Osteocyte (in vitro differentiated cells): ENCODE data around the gene ZNF516. TPM values are rescaled to one million over a fixed set of nuclear protein-coding genes. Genes with fewer than 3 reads are reported as not detected.

Experiments
- DNase-seq: peaks from one replicate; pipeline ENCODE4 v3.0.0; 2021; ENCODE audit warnings: mixed read lengths; ENCODE audit not compliant: unreplicated experiment; ENCODE audit errors: extremely low spot score
- H3K27ac Mint-ChIP-seq: one replicate; pipeline ENCODE4 v1.8.0; 2021; ENCODE audit warnings: mild to moderate bottlenecking, mixed read lengths; ENCODE audit not compliant: unreplicated experiment
- H3K27me3 Mint-ChIP-seq: one replicate; pipeline ENCODE4 v1.8.0; 2021; ENCODE audit warnings: mixed read lengths; ENCODE audit not compliant: unreplicated experiment
- H3K36me3 Mint-ChIP-seq: one replicate; pipeline ENCODE4 v1.8.0; 2021; ENCODE audit warnings: mixed read lengths; ENCODE audit not compliant: unreplicated experiment
- H3K4me1 Mint-ChIP-seq: one replicate; pipeline ENCODE4 v1.8.0; 2021; ENCODE audit warnings: mixed read lengths; ENCODE audit not compliant: unreplicated experiment
- H3K4me3 Mint-ChIP-seq: one replicate; pipeline ENCODE4 v1.8.0; 2021; ENCODE audit warnings: mild to moderate bottlenecking, moderate library complexity, mixed read lengths; ENCODE audit not compliant: unreplicated experiment
- H3K9me3 Mint-ChIP-seq: one replicate; pipeline ENCODE4 v1.8.0; 2021; ENCODE audit warnings: mixed read lengths; ENCODE audit not compliant: unreplicated experiment
- total RNA-seq: library from RNA; stranded (reverse); gene quantifications from 2 replicates; pipeline ENCODE4 v1.2.1, GENCODE V29; 2021
- TF ChIP-seq, protein P1 (sequence below): fragments of 200-600 bp; sonication (generic); IDR thresholded peaks from 2 replicates; pipeline ENCODE4 v1.5.0; 2021; ENCODE audit warnings: antibody characterized with exemption, mild to moderate bottlenecking, moderate library complexity

ZNF516 gene
- total RNA-seq, 1 donor from 2014 or later = 36.3 TPM

DNA sequence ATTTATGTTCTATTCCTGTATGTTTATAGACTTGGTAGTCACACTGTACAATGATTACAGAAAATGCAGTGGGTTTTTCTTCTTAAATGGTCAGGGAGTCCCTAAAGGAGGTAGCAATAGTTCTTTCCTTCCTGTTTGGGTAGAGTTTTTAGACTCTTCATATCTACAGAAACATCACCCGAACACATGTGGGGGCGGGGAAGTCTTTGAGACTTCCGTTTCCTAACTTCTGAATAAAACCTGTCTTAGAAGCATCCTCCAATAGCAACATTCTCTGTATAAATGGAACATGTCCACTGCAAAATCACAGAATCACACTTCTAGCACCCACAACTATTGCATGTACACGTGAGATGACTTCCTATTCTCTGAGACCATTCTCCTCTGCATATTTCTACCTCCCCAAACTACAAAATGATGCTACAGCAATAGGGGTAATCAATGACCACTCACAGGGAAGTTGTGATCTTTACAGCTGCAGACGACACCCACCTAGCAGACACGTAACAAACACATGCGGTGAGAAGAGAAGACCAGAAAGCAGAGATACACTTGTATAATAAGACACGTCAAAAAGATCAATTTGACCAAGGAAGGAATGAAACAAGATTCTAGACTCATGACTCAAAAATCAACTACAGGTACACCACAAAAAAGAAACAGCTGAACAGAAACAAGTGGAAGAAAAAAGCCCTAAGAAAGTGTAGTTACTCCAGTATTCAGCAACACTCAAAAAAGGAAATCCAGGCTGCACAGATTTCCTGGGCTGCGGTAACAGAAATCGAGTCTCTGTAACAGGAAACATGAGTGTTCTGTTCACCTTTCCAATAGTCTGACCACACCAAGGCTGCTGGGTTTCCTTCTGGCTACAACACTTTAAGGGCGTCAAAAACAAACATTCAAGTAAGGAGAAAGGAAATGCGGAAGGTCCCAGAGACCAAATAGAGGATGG, 120.4 kb downstream of the ZNF516 start:
- TF ChIP-seq, protein P1, sequence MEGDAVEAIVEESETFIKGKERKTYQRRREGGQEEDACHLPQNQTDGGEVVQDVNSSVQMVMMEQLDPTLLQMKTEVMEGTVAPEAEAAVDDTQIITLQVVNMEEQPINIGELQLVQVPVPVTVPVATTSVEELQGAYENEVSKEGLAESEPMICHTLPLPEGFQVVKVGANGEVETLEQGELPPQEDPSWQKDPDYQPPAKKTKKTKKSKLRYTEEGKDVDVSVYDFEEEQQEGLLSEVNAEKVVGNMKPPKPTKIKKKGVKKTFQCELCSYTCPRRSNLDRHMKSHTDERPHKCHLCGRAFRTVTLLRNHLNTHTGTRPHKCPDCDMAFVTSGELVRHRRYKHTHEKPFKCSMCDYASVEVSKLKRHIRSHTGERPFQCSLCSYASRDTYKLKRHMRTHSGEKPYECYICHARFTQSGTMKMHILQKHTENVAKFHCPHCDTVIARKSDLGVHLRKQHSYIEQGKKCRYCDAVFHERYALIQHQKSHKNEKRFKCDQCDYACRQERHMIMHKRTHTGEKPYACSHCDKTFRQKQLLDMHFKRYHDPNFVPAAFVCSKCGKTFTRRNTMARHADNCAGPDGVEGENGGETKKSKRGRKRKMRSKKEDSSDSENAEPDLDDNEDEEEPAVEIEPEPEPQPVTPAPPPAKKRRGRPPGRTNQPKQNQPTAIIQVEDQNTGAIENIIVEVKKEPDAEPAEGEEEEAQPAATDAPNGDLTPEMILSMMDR = no peak
- no peak for DNase-seq
- H3K27me3 Mint-ChIP-seq = no peaks in the 10 kb centered on the region
- peaks cover 21% of the 10 kb centered on the region for H3K36me3 Mint-ChIP-seq
- H3K9me3 Mint-ChIP-seq = no peaks in the 10 kb centered on the region
- no peak overlapping the region for H3K4me3 Mint-ChIP-seq
- H3K27ac Mint-ChIP-seq = no peak overlapping the region
- peaks cover 5% of the 10 kb centered on the region for H3K4me1 Mint-ChIP-seq

DNA sequence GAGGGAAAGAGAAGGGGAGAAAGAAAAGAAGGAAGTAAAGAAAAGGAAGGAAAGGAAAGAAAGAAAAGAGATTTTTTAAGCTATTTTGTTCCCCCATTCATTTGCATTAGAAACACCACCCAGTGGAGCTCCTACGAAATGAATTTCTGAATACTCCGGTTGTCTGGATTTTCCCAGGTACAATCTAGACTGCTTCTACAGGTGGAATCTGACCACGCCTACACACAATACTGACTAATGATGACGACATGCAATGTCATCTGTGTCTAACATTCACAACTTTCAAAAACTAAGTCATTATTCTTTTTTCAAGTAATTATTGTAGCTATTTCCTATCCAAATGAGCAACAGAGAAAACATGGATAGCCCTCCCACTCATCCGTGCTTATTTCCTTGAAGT, 121.7 kb downstream of the ZNF516 start:
- TF ChIP-seq, protein P1 = no peak
- no peak overlapping the region for H3K4me3 Mint-ChIP-seq
- DNase-seq = no peak
- H3K27ac Mint-ChIP-seq = no peak overlapping the region
- no peaks in the 10 kb centered on the region for H3K27me3 Mint-ChIP-seq
- peaks cover 21% of the 10 kb centered on the region for H3K36me3 Mint-ChIP-seq
- peaks cover 5% of the 10 kb centered on the region for H3K4me1 Mint-ChIP-seq
- no peaks in the 10 kb centered on the region for H3K9me3 Mint-ChIP-seq

DNA sequence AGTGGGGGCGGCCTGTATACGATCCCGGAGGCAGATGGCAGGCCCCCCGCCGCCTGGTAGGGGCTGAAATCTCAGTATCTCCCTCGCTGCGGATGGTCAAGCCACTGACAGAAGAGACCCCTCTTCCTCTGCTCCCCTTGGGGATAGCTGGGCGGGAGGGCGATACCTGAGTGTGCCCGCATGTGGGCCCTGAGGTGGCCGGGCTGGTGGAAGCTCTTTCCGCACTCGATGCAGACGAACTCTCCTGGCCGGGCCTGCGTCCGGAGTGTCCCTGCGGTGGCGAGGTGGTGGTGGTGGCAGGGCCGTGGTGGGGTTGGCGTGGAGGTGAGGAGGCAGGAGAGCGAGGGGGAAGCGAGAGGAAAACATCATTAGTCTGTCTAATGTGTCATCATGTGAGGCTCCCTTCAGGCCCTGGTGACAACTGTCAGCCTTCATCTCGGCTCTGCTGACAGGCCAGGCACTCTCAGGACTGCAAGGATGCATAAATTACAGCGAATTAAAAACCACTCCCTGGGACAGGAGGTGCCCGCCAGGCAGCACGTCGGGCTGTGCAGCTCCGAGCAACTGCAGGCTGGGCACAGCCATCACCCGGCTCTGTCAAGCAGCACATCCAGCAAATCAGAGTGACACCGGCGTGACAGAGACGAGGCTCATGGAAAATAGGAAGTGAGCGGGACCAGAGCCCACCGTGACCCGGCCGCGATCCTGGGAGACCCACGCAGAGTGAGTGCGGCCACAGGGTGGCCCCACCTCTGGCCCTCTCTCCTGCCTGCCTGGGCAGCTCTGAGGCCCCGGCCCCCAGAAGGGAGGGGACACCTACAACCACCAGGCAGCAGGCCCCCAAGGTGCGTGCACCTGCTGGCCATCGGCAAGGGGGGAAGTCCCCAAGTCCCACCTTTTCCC, 123.5 kb downstream of the ZNF516 start:
- TF ChIP-seq, protein P1 = no peak
- no peak overlapping the region for H3K4me3 Mint-ChIP-seq
- no peaks in the 10 kb centered on the region for H3K9me3 Mint-ChIP-seq
- no peaks in the 10 kb centered on the region for H3K27me3 Mint-ChIP-seq
- peaks cover 4% of the 10 kb centered on the region for H3K4me1 Mint-ChIP-seq
- H3K27ac Mint-ChIP-seq = no peak overlapping the region
- DNase-seq = no peak
- peaks cover 20% of the 10 kb centered on the region for H3K36me3 Mint-ChIP-seq

DNA sequence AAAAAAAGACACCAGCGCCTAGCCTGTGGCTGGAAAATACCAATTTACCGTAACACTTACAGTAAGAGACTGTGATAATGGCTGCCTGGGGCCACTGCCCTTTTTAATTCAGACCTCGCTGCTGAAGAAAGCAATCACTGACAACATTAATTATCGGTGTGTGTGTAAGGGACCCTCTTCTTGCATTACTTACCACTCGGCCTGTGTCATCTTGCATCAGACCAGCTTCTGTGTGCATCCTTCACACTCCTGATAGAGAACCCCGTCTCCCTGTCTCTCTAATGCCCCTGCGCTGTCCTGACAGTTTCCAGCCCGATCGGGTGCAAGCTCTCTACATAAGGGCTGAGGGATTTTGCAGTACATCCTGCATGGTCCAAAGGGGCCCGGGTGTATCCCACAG, 124.4 kb downstream of the ZNF516 start:
- no peak overlapping the region for H3K27ac Mint-ChIP-seq
- H3K9me3 Mint-ChIP-seq = no peaks in the 10 kb centered on the region
- TF ChIP-seq, protein P1 = no peak
- no peak for DNase-seq
- no peaks in the 10 kb centered on the region for H3K27me3 Mint-ChIP-seq
- no peak overlapping the region for H3K4me3 Mint-ChIP-seq
- no peaks in the 10 kb centered on the region for H3K4me1 Mint-ChIP-seq
- peaks cover 18% of the 10 kb centered on the region for H3K36me3 Mint-ChIP-seq

DNA sequence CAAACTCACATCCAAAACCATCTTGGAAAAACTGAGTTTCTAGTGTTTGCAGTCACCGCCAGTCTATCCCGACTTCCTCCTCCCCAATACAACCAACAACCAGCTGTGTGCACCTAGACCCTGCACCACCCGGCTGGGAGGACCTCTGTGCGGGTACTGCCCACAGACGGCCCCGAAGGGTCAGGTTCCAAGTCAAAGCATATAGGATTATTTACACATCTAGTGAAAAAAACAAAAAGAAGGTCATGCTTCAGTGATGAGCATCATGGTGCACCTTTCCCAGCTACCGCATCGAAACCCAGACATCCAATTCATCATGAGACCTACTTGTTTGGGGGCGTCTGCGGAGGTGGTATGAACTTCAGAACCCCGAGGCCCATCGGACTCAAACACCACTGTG, 124.8 kb downstream of the ZNF516 start:
- TF ChIP-seq, protein P1 = no peak
- Mint-ChIP-seq H3K4me1 (no peaks in the 10 kb centered on the region), H3K36me3 (peaks cover 18% of the 10 kb centered on the region), H3K27me3 (no peaks in the 10 kb centered on the region), H3K9me3 (no peaks in the 10 kb centered on the region), H3K27ac (no peak overlapping the region), H3K4me3 (no peak overlapping the region)
- DNase-seq = no peak
